HG02884 (cell line): Measurements from ENCODE around the gene TNFRSF9.
"Not testable (repeated sequence)": the region's sequence is repeated elsewhere in the genome, so short reads cannot be mapped to it uniquely, and the experiment has no call there.

Experiments
- ATAC-seq: cut with Tn5 transposase; IDR thresholded peaks from one replicate; pipeline ENCODE4 v1.9.1; 2021; ENCODE audit warnings: mild to moderate bottlenecking, moderate library complexity; ENCODE audit not compliant: unreplicated experiment

The TNFRSF9 gene

GRCh38 chr1:7921796-7922195 lies 18.8 kb downstream of the TNFRSF9 start:
- ATAC-seq: no peak

GRCh38 chr1:7919880-7920279 lies 20.8 kb downstream of the TNFRSF9 start:
- ATAC-seq: no peak

GRCh38 chr1:7917971-7918370 lies 22.7 kb downstream of the TNFRSF9 start:
- ATAC-seq: not testable (repeated sequence)

- no peak for ATAC-seq
Observed at GRCh38 chr1:7916501-7916830, 24.2 kb downstream of the TNFRSF9 start.

- ATAC-seq: no peak
Observed at GRCh38 chr1:7915826-7916500, 24.7 kb downstream of the TNFRSF9 start.

GRCh38 chr1:7912743-7913557 lies 27.7 kb downstream of the TNFRSF9 start:
- no peak for ATAC-seq

- ATAC-seq: no peak
Observed at GRCh38 chr1:7912145-7912544, 28.5 kb downstream of the TNFRSF9 start.

GRCh38 chr1:7905262-7905661 lies 35.4 kb downstream of the TNFRSF9 start:
- ATAC-seq: no peak

- ATAC-seq: no peak
Observed at GRCh38 chr1:7902478-7903085, 38.1 kb downstream of the TNFRSF9 start.

GRCh38 chr1:7899741-7900140 lies 40.9 kb downstream of the TNFRSF9 start:
- ATAC-seq: no peak

GRCh38 chr1:7898962-7899361 lies 41.7 kb downstream of the TNFRSF9 start:
- ATAC-seq: no peak

GRCh38 chr1:7896994-7897393 lies 43.6 kb downstream of the TNFRSF9 start:
- no peak for ATAC-seq

GRCh38 chr1:7893529-7894180 lies 47.0 kb downstream of the TNFRSF9 start:
- ATAC-seq: no peak

GRCh38 chr1:7891804-7892203 lies 48.8 kb downstream of the TNFRSF9 start:
- ATAC-seq: no peak

- ATAC-seq: no peak
Observed at GRCh38 chr1:7890853-7891252, 49.8 kb downstream of the TNFRSF9 start.

GRCh38 chr1:7888248-7889081 lies 52.2 kb downstream of the TNFRSF9 start:
- ATAC-seq: no peak

- ATAC-seq: no peak
Observed at GRCh38 chr1:7886405-7886745, 54.3 kb downstream of the TNFRSF9 start.

- ATAC-seq: no peak
Observed at GRCh38 chr1:7885513-7886404, 54.9 kb downstream of the TNFRSF9 start.

- ATAC-seq: no peak
Observed at GRCh38 chr1:7884757-7885156, 55.9 kb downstream of the TNFRSF9 start.

- ATAC-seq: no peak
Observed at GRCh38 chr1:7879228-7879627, 61.4 kb downstream of the TNFRSF9 start.
